Effector memory CD8-positive, alpha-beta T cell (primary cell): ENCODE data around the gene SOCS1.
"Not testable (repeated sequence)": the region's sequence is repeated elsewhere in the genome, so short reads cannot be mapped to it uniquely, and the experiment has no call there.

Experiments
- ATAC-seq: fragments of 150-1000 bp; cut with Tn5 transposase; replicated peaks from 2 replicates; pipeline ENCODE4 v1.10.0; 2021; ENCODE audit warnings: mild to moderate bottlenecking, moderate library complexity
- DNase-seq, 3 experiments: peaks; one replicate each; pipeline ENCODE4 v3.0.0; 2021
- H3K27ac Mint-ChIP-seq, 2 donors: one replicate each; pipeline ENCODE4 v1.8.0; 2022; ENCODE audit warnings: mild to moderate bottlenecking in 2 of 2, mixed read lengths in 2 of 2, moderate library complexity in 2 of 2
- H3K27me3 Mint-ChIP-seq, 2 donors: one replicate each; pipeline ENCODE4 v1.8.0; 2022; ENCODE audit warnings: mixed read lengths in 2 of 2
- H3K36me3 Mint-ChIP-seq: one replicate; pipeline ENCODE4 v1.8.0; 2022; ENCODE audit warnings: mild to moderate bottlenecking, moderate library complexity, mixed read lengths; ENCODE audit not compliant: insufficient read depth
- H3K4me1 Mint-ChIP-seq, 2 donors: one replicate each; pipeline ENCODE4 v1.8.0; 2022; ENCODE audit warnings: low read depth in 2 of 2, mixed read lengths in 2 of 2
- H3K4me3 Mint-ChIP-seq, 2 donors: one replicate each; pipeline ENCODE4 v1.8.0; 2022; ENCODE audit warnings: mild to moderate bottlenecking in 2 of 2, mixed read lengths in 2 of 2, moderate library complexity in 2 of 2
- H3K9me3 Mint-ChIP-seq, 2 donors: one replicate each; pipeline ENCODE4 v1.8.0; 2022; ENCODE audit warnings: mixed read lengths in 2 of 2
- total RNA-seq, 9 experiments: gene quantifications; one replicate each; lab custom pipeline; 2026; lab: John Stamatoyannopoulos, UW

Gene SOCS1, protein sequence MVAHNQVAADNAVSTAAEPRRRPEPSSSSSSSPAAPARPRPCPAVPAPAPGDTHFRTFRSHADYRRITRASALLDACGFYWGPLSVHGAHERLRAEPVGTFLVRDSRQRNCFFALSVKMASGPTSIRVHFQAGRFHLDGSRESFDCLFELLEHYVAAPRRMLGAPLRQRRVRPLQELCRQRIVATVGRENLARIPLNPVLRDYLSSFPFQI
- total RNA-seq, result 12.1 to 52.7 (median 33.9) reads per million in 9 experiments

DNA sequence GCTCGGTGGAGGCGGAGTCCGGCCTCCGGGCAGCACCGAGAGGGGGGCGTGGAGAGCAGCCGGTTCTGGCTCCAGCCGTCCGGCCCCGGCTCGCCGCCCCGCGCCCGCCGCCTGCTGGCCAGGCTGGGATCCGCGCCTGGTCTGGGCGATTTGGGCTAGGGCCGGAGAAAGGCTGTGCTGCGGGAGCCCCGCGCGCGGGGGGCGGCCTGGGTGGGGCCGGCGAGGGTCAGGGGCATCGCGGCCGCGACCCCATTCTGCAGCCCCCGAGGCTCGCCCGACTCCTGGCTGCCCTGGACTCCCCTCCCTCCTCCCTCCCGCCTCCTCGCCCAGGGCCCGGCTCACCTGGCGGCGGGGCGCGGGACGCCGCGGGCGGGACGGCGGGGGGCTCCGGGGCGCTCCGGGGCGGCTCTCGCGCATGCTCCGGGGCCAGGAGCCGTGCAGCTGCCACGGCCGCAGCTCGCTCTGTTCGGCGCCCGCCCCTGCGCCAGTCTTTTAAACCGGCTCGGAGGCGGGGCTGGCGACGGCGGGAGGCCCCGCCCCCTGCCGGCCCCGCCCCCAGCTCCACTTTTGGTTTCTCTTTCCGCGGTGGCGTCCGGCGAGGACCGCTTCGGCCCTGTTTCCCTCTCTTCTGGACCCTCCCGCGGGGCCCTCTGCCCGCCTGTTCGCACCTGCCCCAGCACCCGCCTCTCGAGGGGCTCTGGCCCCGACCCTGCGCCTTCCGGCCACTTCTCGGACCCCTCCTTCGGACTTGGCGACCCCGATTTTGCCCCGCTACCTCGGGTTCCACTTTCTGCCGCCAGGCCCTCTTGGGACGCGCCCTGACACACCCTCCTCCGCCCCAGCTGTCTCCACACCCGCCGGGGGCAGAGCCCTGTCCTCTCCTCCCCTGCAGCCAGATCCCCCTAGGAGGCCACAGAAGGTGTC is at the start of gene SOCS1:
TSS of gene SOCS1 (minus strand) at position 468 of the 924 bp plus-strand sequence. CDS start 726 bp downstream, outside the sequence.
- H3K4me1 Mint-ChIP-seq, result peaks cover 38% of the 10 kb centered on the region in 2 donors
- H3K36me3 Mint-ChIP-seq, result peaks cover 52% of the 10 kb centered on the region
- peak; percentile 55 for ATAC-seq

DNA sequence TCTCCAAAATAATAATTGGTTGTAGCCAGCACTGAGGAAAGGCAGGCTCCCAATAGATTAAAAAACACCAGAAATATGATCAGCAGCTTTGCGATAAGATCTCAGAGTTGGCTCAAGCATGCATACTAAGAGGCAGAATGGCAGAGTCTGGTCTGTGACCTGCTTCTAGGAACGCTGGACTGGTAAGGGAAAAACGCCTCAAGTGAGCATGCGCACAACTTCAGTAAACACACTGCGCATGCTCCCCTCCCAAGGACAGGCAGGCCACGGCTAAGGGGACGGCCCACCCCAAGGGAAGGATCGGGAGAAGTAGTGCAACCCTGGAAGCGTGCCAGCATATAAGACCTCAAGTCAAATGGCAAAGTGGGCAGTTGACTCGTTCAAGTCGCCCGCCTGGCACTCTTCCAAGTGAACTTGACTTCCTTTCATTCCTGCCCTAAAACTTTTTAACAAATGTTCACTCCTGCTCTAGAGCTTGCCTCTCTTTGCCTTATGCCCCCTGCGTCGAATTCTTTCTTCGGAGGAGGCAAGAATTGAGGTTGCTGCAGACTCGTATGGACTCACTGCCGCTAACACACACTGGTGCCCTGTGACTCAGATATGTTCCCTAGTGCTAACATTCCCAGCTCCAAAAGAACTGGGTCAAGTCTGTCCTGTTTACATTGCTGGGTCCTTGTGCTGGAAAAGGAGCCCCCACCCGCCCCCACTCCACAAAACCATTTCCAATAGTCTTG is 47.6 kb upstream of the SOCS1 start:
- ATAC-seq (no peak), DNase-seq (no peak)
- no peak overlapping the region for H3K27ac Mint-ChIP-seq
- no peaks in the 10 kb centered on the region for H3K9me3 Mint-ChIP-seq
- H3K4me1 Mint-ChIP-seq, result peaks cover 0 to 3% of the 10 kb centered on the region in 2 donors
- H3K27me3 Mint-ChIP-seq, result peaks cover 0 to 15% of the 10 kb centered on the region in 2 donors
- H3K36me3 Mint-ChIP-seq, result no peaks in the 10 kb centered on the region
- no peak overlapping the region for H3K4me3 Mint-ChIP-seq

More for the DNA sequence above, at the start of gene SOCS1:
- Mint-ChIP-seq H3K4me3 (peak within 1 kb of the TSS; percentile 87 to 98), H3K27me3 (no peaks in the 10 kb centered on the region), H3K9me3 (no peaks in the 10 kb centered on the region), H3K27ac (peak within 1 kb of the TSS; percentile 96 to 99)
- DNase-seq, result peak; percentile 76 to 82 (median 79)

DNA sequence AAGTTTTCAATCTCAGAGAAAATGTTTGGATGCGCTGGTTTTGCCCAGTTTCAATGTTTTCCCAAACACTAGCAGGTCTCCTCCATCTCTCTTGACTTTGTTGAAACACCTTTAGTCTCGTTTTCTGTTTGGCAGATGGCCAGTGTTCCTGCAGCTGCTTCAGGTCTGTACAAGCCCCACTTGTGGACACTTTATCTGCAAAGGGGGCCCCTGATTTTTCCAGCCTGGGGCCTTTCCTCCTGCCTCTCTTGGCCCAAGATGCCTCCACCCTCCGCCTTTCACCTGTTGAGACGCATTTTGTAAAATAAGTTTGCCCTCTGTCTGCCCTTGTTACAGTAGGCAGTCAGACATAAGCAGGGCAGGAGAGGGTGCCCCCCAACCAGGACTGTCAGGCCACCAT is 47.0 kb upstream of the SOCS1 start:
- H3K4me1 Mint-ChIP-seq, result peaks cover 0 to 2% of the 10 kb centered on the region in 2 donors
- DNase-seq (no peak), ATAC-seq (no peak)
- H3K27me3 Mint-ChIP-seq, result peaks cover 0 to 15% of the 10 kb centered on the region in 2 donors
- no peaks in the 10 kb centered on the region for H3K36me3 Mint-ChIP-seq
- no peaks in the 10 kb centered on the region for H3K9me3 Mint-ChIP-seq
- no peak overlapping the region for H3K27ac Mint-ChIP-seq
- no peak overlapping the region for H3K4me3 Mint-ChIP-seq

DNA sequence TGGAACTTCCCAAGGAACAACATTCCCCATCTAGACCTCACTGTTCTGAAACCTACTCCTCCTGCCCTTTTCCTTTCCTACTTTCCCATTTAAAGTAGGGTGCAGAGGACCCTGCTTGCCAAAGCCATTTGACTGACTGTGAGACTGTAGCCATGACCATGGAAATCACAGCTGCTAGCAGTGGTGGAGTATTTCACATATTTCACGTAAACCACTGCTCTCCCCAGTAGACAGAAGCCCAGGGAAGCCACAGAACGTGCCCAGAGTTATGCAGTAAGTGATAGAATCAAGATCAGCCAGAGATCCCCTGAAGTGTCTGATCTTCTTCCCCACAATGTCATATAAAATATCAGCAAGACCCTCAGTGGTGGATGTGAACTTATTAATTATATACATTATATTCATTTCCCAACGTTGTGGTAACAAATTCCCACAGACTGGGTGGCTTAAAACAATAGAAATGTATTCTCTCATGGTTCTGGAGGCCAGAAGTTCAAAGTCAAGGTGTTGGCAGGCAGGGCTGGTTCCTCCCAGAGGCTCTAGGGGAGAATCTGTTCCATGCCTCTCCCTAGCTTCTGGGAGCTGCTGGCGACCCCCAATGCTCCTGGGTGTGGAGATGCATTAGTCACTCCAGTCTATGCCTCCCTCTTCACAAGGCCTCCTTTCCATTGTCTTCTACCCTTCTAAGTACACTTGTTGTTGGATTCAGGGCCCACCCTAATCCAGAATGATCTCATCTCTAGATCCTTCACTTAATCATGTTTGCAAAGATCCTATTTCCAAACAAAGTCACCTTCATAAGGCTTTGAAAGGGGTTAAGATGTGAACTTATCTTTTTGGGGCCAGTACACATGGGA is 45.9 kb upstream of the SOCS1 start:
- H3K4me3 Mint-ChIP-seq, result no peak overlapping the region
- no peaks in the 10 kb centered on the region for H3K9me3 Mint-ChIP-seq
- DNase-seq, result no peak
- no peak overlapping the region for H3K27ac Mint-ChIP-seq
- peaks cover 0 to 15% of the 10 kb centered on the region in 2 donors for H3K27me3 Mint-ChIP-seq
- peaks cover 8 to 13% of the 10 kb centered on the region in 2 donors for H3K4me1 Mint-ChIP-seq
- H3K36me3 Mint-ChIP-seq, result no peaks in the 10 kb centered on the region
- no peak for ATAC-seq

DNA sequence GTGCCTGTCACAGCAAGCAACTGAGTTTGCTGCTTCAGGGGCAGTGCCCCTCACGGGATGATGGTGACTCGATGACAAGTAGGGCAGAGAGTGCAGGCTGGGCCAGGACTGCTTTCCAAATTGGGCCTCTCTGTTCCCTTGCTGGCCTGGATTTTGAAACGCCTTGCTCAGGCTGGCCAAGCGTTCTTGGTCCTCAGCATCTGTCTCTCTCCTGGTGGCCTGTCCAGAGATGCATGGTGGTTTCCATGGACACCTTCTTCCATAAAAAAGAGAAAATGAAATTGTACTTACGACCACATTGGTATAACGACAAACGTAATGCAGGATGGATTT is 44.5 kb upstream of the SOCS1 start:
- Mint-ChIP-seq H3K9me3 (no peaks in the 10 kb centered on the region), H3K27me3 (peaks cover 0 to 15% of the 10 kb centered on the region in 2 donors), H3K4me3 (no peak overlapping the region), H3K27ac (no peak overlapping the region), H3K36me3 (no peaks in the 10 kb centered on the region), H3K4me1 (peaks cover 8 to 15% of the 10 kb centered on the region in 2 donors)
- no peak for ATAC-seq
- no peak for DNase-seq

DNA sequence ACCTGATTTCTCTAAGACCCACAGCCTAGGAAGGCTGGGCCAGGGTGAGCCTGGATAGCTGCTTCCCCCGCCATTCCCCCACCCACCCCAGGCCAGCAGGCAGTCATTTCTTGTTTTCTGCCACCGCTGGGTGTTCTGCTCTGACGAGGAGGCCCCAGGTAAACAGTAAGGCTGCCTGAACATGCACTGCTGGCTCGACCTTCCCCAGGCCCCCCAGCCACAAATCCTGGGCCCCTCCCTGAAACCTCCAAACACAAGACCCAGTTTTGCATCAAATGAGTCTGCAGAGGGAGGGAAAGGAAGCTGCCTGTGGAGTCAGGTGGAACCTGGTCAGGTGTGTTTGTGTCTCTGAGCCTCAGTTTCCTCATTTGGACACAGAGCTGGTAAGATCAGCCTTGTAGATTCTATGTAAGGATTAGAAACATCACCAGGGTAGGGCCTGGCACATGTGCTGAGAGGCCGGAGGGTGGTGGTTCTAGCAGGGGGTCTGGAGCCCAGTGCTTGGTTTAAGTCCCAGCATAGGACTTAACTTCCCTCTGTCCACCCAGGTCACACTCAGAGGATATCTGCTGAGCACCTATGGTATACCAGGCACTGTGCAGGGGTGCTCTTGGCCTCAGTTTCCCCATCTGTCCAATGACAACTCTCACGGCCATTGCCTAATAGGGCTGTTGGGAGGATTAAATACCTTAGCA is 44.0 kb upstream of the SOCS1 start:
- Mint-ChIP-seq H3K36me3 (no peaks in the 10 kb centered on the region), H3K4me1 (peaks cover 8 to 15% of the 10 kb centered on the region in 2 donors), H3K9me3 (no peaks in the 10 kb centered on the region), H3K4me3 (no peak overlapping the region), H3K27me3 (peaks cover 0 to 15% of the 10 kb centered on the region in 2 donors), H3K27ac (no peak overlapping the region)
- DNase-seq (no peak), ATAC-seq (no peak)

DNA sequence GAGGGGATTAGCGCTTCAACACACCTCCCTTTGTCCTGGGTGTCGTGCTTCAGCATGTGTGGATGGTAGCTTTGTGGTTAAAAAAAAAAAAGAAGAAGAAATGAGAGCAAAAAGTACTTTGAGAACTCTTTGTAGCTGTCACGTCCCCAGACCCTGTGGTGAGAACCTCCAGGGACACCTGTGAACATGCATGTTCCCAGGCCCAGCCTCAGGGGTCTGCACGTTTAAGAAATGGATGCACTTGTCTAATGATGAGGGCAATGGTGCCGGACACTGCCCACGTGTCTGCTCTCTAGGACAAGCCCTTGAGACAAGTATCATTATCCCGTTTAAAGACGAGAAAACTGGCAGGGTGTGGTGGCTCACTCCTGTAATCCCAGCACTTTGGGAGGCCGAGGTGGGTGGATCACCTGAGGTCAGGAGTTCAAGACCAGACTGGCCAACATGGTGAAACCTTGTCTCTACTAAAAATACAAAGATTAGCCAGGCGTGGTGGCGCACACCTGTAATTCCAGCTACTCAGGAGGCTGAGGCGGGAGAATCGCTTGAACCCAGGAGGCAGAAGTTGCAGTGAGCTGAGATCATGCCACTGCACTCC is 43.0 kb upstream of the SOCS1 start:
- H3K4me3 Mint-ChIP-seq, H3K9me3 Mint-ChIP-seq, DNase-seq, H3K36me3 Mint-ChIP-seq, ATAC-seq, H3K27ac Mint-ChIP-seq: not testable (repeated sequence)
- peaks cover 0 to 13% of the 10 kb centered on the region in 2 donors for H3K27me3 Mint-ChIP-seq
- H3K4me1 Mint-ChIP-seq, result peaks cover 8 to 15% of the 10 kb centered on the region in 2 donors

DNA sequence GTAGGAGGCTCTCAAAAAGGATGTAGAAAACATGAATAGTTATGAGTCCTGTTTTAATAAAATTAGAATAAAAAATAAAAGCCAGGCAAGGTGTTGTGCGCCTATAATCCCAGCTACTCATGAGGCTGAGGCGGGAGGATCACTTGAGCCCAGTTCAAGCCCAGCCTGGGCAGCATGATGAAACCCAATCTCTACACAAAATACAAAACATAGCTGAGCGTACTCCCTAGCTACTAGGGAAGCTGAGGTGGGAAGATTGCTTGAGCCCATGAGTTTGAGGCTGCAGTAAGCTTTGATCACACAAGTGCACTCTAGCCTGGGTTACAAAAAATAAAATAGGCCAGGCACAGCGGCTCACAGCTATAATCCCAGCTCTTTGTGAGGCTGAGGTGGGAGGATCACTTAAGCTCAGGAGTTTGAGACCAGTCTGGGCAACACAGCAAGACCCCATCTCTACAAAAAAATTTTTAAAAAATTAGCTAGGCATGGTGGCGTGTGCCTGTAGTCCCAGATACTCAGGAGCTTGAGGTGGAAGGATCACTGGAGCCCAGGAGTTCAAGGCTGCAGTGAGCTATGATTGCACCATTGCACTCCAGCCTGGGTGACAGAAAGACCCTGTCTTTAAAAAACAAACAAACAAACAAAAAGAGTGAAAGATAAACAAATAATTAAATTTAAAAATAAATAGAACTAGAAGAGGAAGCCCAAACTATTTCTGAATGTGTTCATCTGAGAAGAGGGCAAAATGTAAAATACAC is 42.3 kb upstream of the SOCS1 start:
- Mint-ChIP-seq H3K36me3 (no peaks in the 10 kb centered on the region), H3K9me3 (no peaks in the 10 kb centered on the region), H3K27ac (no peak overlapping the region), H3K27me3 (peaks cover 3 to 15% of the 10 kb centered on the region in 2 donors), H3K4me3 (peak overlapping the region; percentile 70 to 76), H3K4me1 (peaks cover 8 to 15% of the 10 kb centered on the region in 2 donors)
- no peak for ATAC-seq
- DNase-seq, result no peak

DNA sequence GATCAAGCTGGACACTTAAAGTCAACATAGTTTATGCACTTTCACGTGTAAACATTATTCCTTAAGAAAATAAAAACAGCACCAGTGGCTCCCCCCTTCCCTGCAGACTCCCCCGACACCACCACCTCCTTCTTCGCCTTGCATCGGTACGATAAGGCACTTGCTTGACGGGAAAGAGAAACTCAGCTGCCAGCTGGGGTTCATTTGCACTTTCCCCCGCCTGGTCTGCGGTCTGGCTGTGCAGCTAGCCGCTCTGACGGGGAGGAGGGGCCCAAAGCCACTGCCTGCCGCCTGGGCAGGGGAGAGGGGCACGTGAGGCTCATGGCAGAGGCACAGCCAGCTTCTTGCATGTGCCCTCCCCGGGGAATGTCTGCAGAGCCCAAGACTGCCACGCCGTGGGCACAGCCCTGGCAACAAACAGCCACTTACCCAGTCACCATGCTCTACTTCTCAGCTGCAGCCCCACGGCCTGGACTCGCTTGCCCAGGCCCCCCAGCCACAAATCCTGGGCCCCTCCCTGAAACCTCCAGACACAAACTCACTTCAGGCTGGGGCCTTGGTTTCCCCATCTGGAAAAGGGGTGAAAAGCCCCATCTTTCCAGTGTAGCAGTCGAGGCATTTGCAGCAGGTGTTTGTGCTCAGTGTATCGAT is 41.6 kb upstream of the SOCS1 start:
- ATAC-seq (peak; percentile 98), DNase-seq (peak; percentile 62 to 74 (median 69))
- peak overlapping the region; percentile 70 to 76 for H3K4me3 Mint-ChIP-seq
- peaks cover 9 to 17% of the 10 kb centered on the region in 2 donors for H3K27me3 Mint-ChIP-seq
- H3K27ac Mint-ChIP-seq, result no peak overlapping the region
- H3K4me1 Mint-ChIP-seq, result peaks cover 8 to 15% of the 10 kb centered on the region in 2 donors
- H3K36me3 Mint-ChIP-seq, result no peaks in the 10 kb centered on the region
- no peaks in the 10 kb centered on the region for H3K9me3 Mint-ChIP-seq

DNA sequence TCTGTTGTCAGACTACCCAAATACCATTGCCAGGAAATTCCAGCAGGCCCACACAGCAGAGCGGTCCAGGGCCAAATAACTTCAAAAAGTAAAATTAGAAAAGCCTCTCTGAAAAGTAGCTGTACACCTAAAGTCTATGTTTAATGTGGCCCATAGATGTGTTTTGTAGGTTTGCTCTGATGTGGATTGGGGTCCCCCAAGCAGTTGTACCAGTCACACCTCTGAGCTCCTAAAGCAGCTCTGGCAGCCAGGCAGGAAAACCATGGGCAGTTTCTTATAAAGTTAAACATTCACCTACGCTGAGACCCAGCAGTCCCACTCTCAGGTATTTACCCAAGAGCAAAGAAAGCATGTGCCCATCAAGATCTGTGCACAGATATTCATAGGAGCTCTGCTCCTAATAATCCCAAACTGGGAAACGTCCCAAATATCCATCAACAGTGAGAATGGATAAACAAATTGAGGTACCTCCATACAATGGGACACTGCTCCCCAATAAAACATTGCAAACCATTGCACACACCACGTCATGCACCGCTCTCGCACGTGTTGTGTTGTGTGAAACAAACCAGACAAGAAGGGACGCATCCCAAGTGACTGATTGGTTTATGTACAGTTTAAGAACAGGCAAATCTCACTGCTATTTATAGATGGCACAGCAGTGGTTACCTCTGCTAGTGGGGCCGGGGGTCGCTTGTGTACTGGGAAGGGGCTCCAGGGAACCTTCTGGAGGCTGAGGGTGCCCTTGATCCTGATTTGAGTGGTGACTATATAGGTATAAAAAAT is 40.9 kb upstream of the SOCS1 start:
- H3K27ac Mint-ChIP-seq, result no peak overlapping the region
- ATAC-seq (no peak), DNase-seq (no peak)
- peak overlapping the region; percentile 70 to 76 for H3K4me3 Mint-ChIP-seq
- H3K4me1 Mint-ChIP-seq, result peaks cover 8 to 15% of the 10 kb centered on the region in 2 donors
- H3K36me3 Mint-ChIP-seq, result no peaks in the 10 kb centered on the region
- no peaks in the 10 kb centered on the region for H3K9me3 Mint-ChIP-seq
- peaks cover 10 to 24% of the 10 kb centered on the region in 2 donors for H3K27me3 Mint-ChIP-seq
